ENCODE measurements around the gene SPATA7.

SPATA7 gene

DNA sequence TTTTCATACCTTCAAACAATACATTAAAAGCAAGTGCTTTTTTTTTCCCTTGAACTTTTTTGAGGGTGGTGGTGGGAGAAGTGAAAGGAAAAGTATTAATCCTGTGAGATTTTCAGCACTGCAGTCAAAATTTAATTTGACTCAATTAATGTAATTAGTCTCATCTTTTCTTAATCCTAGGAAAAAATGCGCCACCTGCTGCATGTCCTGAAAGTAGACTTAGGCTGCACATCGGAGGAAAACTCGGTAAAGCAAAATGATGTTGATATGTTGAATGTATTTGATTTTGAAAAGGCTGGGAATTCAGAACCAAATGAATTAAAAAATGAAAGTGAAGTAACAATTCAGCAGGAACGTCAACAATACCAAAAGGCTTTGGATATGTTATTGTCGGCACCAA is 52.2 kb downstream of the SPATA7 start:
- Histone ChIP-seq H3K23ac (ENCODE audit: low read length in 2 of 2) (no peak overlapping the region), H3K27ac (ENCODE audit: low read length, poor library complexity, severe bottlenecking) (no peak overlapping the region)
- WGBS = 91% methylated on average over 3 of the region's 5 CpGs

DNA sequence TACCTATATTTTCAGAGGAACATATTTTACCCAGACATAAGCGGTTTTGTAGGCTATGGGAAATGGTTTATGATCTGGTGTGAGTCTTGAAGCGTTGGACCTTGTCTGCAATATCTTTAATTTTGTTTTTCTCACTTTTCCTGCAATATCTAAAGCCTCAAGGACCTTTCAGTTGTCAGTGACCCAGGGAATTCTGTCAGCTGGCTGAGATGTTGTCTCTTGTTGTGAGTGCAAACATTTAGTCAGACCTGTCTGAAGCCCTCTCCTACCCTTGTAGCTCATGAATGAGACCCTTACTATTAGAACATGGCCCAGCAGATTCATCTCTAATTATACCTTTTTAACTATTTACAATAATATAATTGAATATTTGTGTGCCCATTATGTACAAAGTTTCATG is 53.6 kb downstream of the SPATA7 start:
- Histone ChIP-seq H2AK5ac (ENCODE audit: low read length, severe bottlenecking) (no peak overlapping the region), H4K8ac (ENCODE audit: low read length) (no peak overlapping the region), H3K9ac (ENCODE audit: low read length) (no peak overlapping the region), H3K4me2 (ENCODE audit: low read length, poor library complexity, severe bottlenecking) (no peak overlapping the region), H3K14ac (ENCODE audit: low read length in 2 of 2) (no peak overlapping the region), H2BK120ac (ENCODE audit: low read depth, low read length) (no peak overlapping the region), H3K27me3 (ENCODE audit: control insufficient read depth in 1 of 2, insufficient read depth in 1 of 2, low read length in 2 of 2) (no peaks in the 10 kb centered on the region), H3K4me1 (ENCODE audit: control insufficient read depth, insufficient read depth, low read depth, low read length) (no peaks in the 10 kb centered on the region), H3K4me3 (ENCODE audit: insufficient read depth in 1 of 2, low read depth in 1 of 2, low read length in 2 of 2) (no peak overlapping the region), H3K79me1 (replicated peaks; ENCODE audit: low read length, poor library complexity, severe bottlenecking) (no peaks in the 10 kb centered on the region), H3K18ac (ENCODE audit: low read depth in 1 of 2, low read length in 2 of 2) (no peak overlapping the region), H3K36me3 (ENCODE audit: control insufficient read depth in 1 of 2, insufficient read depth in 2 of 2, low read depth in 1 of 2, low read length in 2 of 2) (peaks cover 8 to 30% of the 10 kb centered on the region in 2 experiments), H3K9me3 (ENCODE audit: control insufficient read depth, low read length) (no peaks in the 10 kb centered on the region), H2BK15ac (ENCODE audit: low read depth, poor library complexity, severe bottlenecking) (no peak overlapping the region), H2BK12ac (ENCODE audit: low read length in 2 of 2) (no peak overlapping the region), H3K27ac (ENCODE audit: low read length, poor library complexity, severe bottlenecking) (no peak overlapping the region), H3K23ac (ENCODE audit: low read length in 2 of 2) (no peak overlapping the region), H4K91ac (ENCODE audit: low read length) (no peak overlapping the region), H2AFZ (ENCODE audit: low read depth, low read length) (no peak overlapping the region), H3K4ac (ENCODE audit: low read depth in 1 of 2, low read length in 2 of 2) (no peak overlapping the region), H2BK5ac (ENCODE audit: low read depth, low read length, poor library complexity, severe bottlenecking) (no peak overlapping the region)
- WGBS = no CpG with 5 or more reads among the region's 2 CpGs
- no peak for DNase-seq

More for the DNA sequence above, 52.2 kb downstream of the SPATA7 start:
- Histone ChIP-seq H3K27me3 (ENCODE audit: control insufficient read depth in 1 of 2, insufficient read depth in 1 of 2, low read length in 2 of 2) (no peaks in the 10 kb centered on the region), H3K18ac (ENCODE audit: low read depth in 1 of 2, low read length in 2 of 2) (no peak overlapping the region), H2BK12ac (ENCODE audit: low read length in 2 of 2) (no peak overlapping the region), H3K9me3 (ENCODE audit: control insufficient read depth, low read length) (no peaks in the 10 kb centered on the region), H2BK120ac (ENCODE audit: low read depth, low read length) (no peak overlapping the region), H4K8ac (ENCODE audit: low read length) (no peak overlapping the region), H3K79me1 (replicated peaks; ENCODE audit: low read length, poor library complexity, severe bottlenecking) (no peaks in the 10 kb centered on the region), H4K91ac (ENCODE audit: low read length) (no peak overlapping the region), H2AFZ (ENCODE audit: low read depth, low read length) (no peak overlapping the region), H2BK15ac (ENCODE audit: low read depth, poor library complexity, severe bottlenecking) (no peak overlapping the region), H2BK5ac (ENCODE audit: low read depth, low read length, poor library complexity, severe bottlenecking) (no peak overlapping the region), H3K9ac (ENCODE audit: low read length) (no peak overlapping the region), H3K36me3 (ENCODE audit: control insufficient read depth in 1 of 2, insufficient read depth in 2 of 2, low read depth in 1 of 2, low read length in 2 of 2) (peaks cover 8 to 30% of the 10 kb centered on the region in 2 experiments), H3K4me3 (ENCODE audit: insufficient read depth in 1 of 2, low read depth in 1 of 2, low read length in 2 of 2) (no peak overlapping the region), H3K4ac (ENCODE audit: low read depth in 1 of 2, low read length in 2 of 2) (no peak overlapping the region), H3K4me1 (ENCODE audit: control insufficient read depth, insufficient read depth, low read depth, low read length) (no peaks in the 10 kb centered on the region), H3K4me2 (ENCODE audit: low read length, poor library complexity, severe bottlenecking) (no peak overlapping the region), H2AK5ac (ENCODE audit: low read length, severe bottlenecking) (no peak overlapping the region), H3K14ac (ENCODE audit: low read length in 2 of 2) (no peak overlapping the region)
- DNase-seq = no peak

DNA sequence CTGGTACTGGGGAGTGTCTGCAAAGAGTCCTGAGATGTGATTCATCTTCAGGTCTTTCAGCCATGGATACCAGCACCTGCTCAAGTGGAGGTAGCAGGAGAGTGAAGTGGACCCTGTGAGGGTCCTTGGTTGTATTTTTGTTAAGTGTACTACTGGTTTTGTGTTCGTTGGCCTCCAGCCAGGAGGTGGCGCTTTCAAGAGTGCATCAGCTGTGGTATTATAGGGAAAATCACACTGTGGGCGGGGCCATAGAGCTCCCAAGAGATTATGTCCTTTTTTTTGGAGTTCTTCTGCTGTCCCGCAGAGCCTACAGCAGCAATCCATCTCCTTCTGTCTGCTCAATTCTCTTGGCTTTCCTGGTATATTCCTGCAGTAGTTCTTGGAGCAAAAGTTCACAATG is 66.8 kb downstream of the SPATA7 start:
- Histone ChIP-seq H2AFZ (ENCODE audit: low read depth, low read length) (no peak overlapping the region), H3K14ac (ENCODE audit: low read length in 2 of 2) (no peak overlapping the region), H3K18ac (ENCODE audit: low read depth in 1 of 2, low read length in 2 of 2) (no peak overlapping the region), H4K91ac (ENCODE audit: low read length) (no peak overlapping the region), H3K4me2 (ENCODE audit: low read length, poor library complexity, severe bottlenecking) (no peak overlapping the region), H4K8ac (ENCODE audit: low read length) (no peak overlapping the region), H3K9me3 (ENCODE audit: control insufficient read depth, low read length) (no peaks in the 10 kb centered on the region), H3K4ac (ENCODE audit: low read depth in 1 of 2, low read length in 2 of 2) (no peak overlapping the region), H2BK12ac (ENCODE audit: low read length in 2 of 2) (no peak overlapping the region), H2BK5ac (ENCODE audit: low read depth, low read length, poor library complexity, severe bottlenecking) (no peak overlapping the region), H3K4me3 (ENCODE audit: insufficient read depth in 1 of 2, low read depth in 1 of 2, low read length in 2 of 2) (no peak overlapping the region), H2BK15ac (ENCODE audit: low read depth, poor library complexity, severe bottlenecking) (no peak overlapping the region), H3K23ac (ENCODE audit: low read length in 2 of 2) (no peak overlapping the region), H3K36me3 (ENCODE audit: control insufficient read depth in 1 of 2, insufficient read depth in 2 of 2, low read depth in 1 of 2, low read length in 2 of 2) (peaks cover 0 to 13% of the 10 kb centered on the region in 2 experiments), H3K4me1 (ENCODE audit: control insufficient read depth, insufficient read depth, low read depth, low read length) (no peaks in the 10 kb centered on the region), H3K27me3 (ENCODE audit: control insufficient read depth in 1 of 2, insufficient read depth in 1 of 2, low read length in 2 of 2) (no peaks in the 10 kb centered on the region), H3K79me1 (replicated peaks; ENCODE audit: low read length, poor library complexity, severe bottlenecking) (no peaks in the 10 kb centered on the region), H2AK5ac (ENCODE audit: low read length, severe bottlenecking) (no peak overlapping the region), H2BK120ac (ENCODE audit: low read depth, low read length) (no peak overlapping the region), H3K27ac (ENCODE audit: low read length, poor library complexity, severe bottlenecking) (no peak overlapping the region), H3K9ac (ENCODE audit: low read length) (no peak overlapping the region)
- no peak for DNase-seq
- 96% methylated on average over 3 of the region's 4 CpGs for WGBS

DNA sequence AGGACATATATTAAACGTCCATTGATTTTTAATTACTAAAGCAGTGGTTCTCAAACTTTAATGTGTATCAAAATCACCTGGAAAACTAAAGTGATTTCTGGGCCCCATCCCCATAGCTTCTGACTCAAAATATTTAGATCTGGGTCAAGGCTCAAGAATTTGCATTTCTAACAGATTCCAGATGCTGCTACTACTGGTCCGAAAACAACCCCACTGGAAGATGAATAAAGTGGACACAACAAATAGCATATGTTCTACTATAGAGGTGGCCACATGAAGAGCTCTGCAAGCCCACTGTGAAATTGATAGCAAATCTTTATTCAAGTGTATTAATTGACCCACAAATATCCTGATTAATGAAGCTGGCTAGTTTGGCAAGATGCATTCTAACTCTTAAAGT is 69.4 kb downstream of the SPATA7 start:
- no peak overlapping the region for H3K14ac ChIP-seq (ENCODE audit: low read length in 2 of 2)
- H4K8ac ChIP-seq (ENCODE audit: low read length) = no peak overlapping the region
- no peak overlapping the region for H3K27ac ChIP-seq (ENCODE audit: low read length, poor library complexity, severe bottlenecking)
- no peak overlapping the region for H2BK12ac ChIP-seq (ENCODE audit: low read length in 2 of 2)
- no peak overlapping the region for H2BK5ac ChIP-seq (ENCODE audit: low read depth, low read length, poor library complexity, severe bottlenecking)
- H2AFZ ChIP-seq (ENCODE audit: low read depth, low read length) = no peak overlapping the region
- H4K91ac ChIP-seq (ENCODE audit: low read length) = no peak overlapping the region
- H3K4me1 ChIP-seq (ENCODE audit: control insufficient read depth, insufficient read depth, low read depth, low read length) = no peaks in the 10 kb centered on the region
- no peak overlapping the region for H3K4ac ChIP-seq (ENCODE audit: low read depth in 1 of 2, low read length in 2 of 2)
- H3K4me3 ChIP-seq (ENCODE audit: insufficient read depth in 1 of 2, low read depth in 1 of 2, low read length in 2 of 2) = no peak overlapping the region
- no peak overlapping the region for H3K4me2 ChIP-seq (ENCODE audit: low read length, poor library complexity, severe bottlenecking)
- no peak overlapping the region for H3K18ac ChIP-seq (ENCODE audit: low read depth in 1 of 2, low read length in 2 of 2)
- H2BK120ac ChIP-seq (ENCODE audit: low read depth, low read length) = no peak overlapping the region
- no peaks in the 10 kb centered on the region for H3K27me3 ChIP-seq (ENCODE audit: control insufficient read depth in 1 of 2, insufficient read depth in 1 of 2, low read length in 2 of 2)
- WGBS = 85% methylated on average over 1 of the region's 2 CpGs
- DNase-seq = no peak
- H3K23ac ChIP-seq (ENCODE audit: low read length in 2 of 2) = no peak overlapping the region
- peaks cover 0 to 13% of the 10 kb centered on the region in 2 experiments for H3K36me3 ChIP-seq (ENCODE audit: control insufficient read depth in 1 of 2, insufficient read depth in 2 of 2, low read depth in 1 of 2, low read length in 2 of 2)
- H3K9ac ChIP-seq (ENCODE audit: low read length) = no peak overlapping the region
- H2AK5ac ChIP-seq (ENCODE audit: low read length, severe bottlenecking) = no peak overlapping the region
- no peak overlapping the region for H2BK15ac ChIP-seq (ENCODE audit: low read depth, poor library complexity, severe bottlenecking)
- H3K9me3 ChIP-seq (ENCODE audit: control insufficient read depth, low read length) = no peaks in the 10 kb centered on the region
- H3K79me1 ChIP-seq (replicated peaks; ENCODE audit: low read length, poor library complexity, severe bottlenecking) = no peaks in the 10 kb centered on the region

All from mesenchymal stem cell (in vitro differentiated cells and primary cell).